Measurements from ENCODE around the gene MEX3D.
"Not testable (repeated sequence)": the region's sequence is repeated elsewhere in the genome, so short reads cannot be mapped to it uniquely, and the experiment has no call there.

MEX3D gene

GRCh38 chr19:1570836-1571235, 2.7 kb upstream of the MEX3D start:
- no peak for DNase-seq (ENCODE audit: low read depth)

GRCh38 chr19:1569997-1570396, 1.9 kb upstream of the MEX3D start:
- DNase-seq (ENCODE audit: low read depth): no peak

GRCh38 chr19:1567848-1568227, 287 bp downstream of the MEX3D start:
- no peak for DNase-seq (ENCODE audit: low read depth)

GRCh38 chr19:1567116-1567847, 843 bp downstream of the MEX3D start:
- no peak for DNase-seq (ENCODE audit: low read depth)

GRCh38 chr19:1566392-1567115, 1.6 kb downstream of the MEX3D start:
- peak; percentile 35 for DNase-seq (ENCODE audit: low read depth)

- no peak for DNase-seq (ENCODE audit: low read depth)
Observed at GRCh38 chr19:1563251-1563650, 4.9 kb downstream of the MEX3D start.

GRCh38 chr19:1561236-1561842, 6.8 kb downstream of the MEX3D start:
- no peak for DNase-seq (ENCODE audit: low read depth)

- DNase-seq (ENCODE audit: low read depth): no peak
Observed at GRCh38 chr19:1560286-1560882, 7.7 kb downstream of the MEX3D start.

GRCh38 chr19:1558552-1558951, 9.6 kb downstream of the MEX3D start:
- DNase-seq (ENCODE audit: low read depth): no peak

- no peak for DNase-seq (ENCODE audit: low read depth)
Observed at GRCh38 chr19:1556390-1557070, 11.6 kb downstream of the MEX3D start.

- DNase-seq (ENCODE audit: low read depth): no peak
Observed at GRCh38 chr19:1555487-1556389, 12.4 kb downstream of the MEX3D start.

GRCh38 chr19:1554968-1555367, 13.2 kb downstream of the MEX3D start:
- DNase-seq (ENCODE audit: low read depth): no peak

GRCh38 chr19:1553415-1553814, 14.7 kb downstream of the MEX3D start:
- no peak for DNase-seq (ENCODE audit: low read depth)

GRCh38 chr19:1551068-1552040, 16.8 kb downstream of the MEX3D start:
- DNase-seq (ENCODE audit: low read depth): no peak

- no peak for DNase-seq (ENCODE audit: low read depth)
Observed at GRCh38 chr19:1549332-1549945, 18.7 kb downstream of the MEX3D start.

- no peak for DNase-seq (ENCODE audit: low read depth)
Observed at GRCh38 chr19:1540365-1540925, 27.7 kb downstream of the MEX3D start.

- not testable (repeated sequence) for DNase-seq (ENCODE audit: low read depth)
Observed at GRCh38 chr19:1539749-1540148, 28.4 kb downstream of the MEX3D start.

- DNase-seq (ENCODE audit: low read depth): no peak
Observed at GRCh38 chr19:1538978-1539377, 29.1 kb downstream of the MEX3D start.

GRCh38 chr19:1535699-1536098, 32.4 kb downstream of the MEX3D start:
- not testable (repeated sequence) for DNase-seq (ENCODE audit: low read depth)
